ENCODE data around the gene CPXCR1.
"Not testable (repeated sequence)": the region's sequence is repeated elsewhere in the genome, so short reads cannot be mapped to it uniquely, and the experiment has no call there.

The CPXCR1 gene

DNA sequence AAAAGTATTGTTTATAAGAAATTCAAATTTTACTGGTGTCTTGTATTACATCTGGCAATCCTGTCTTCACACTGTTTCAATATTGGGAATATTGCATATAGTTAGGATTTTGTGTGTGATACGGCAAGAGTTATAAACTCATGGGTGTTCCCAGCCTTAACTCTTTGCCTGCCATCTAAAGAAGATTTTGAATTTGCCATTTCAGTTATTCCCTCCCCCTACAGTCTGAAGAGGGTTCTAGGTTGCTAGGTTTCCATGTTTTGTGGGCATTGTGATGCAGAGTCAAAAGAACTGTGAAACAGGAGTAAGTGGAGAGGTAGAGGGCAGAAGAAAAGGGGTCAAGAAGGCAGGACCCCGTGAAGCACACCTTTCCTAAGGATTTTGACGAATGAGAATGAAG is at the start of gene CPXCR1:
Gene CPXCR1, plus strand, starts transcription at position 301 of the 400 bp plus-strand sequence. CDS start 6,190 bp downstream, outside the sequence.
- DNase-seq (ENCODE audit: low read depth in 2 of 2), result no peak

- no peak for DNase-seq (ENCODE audit: low read depth in 2 of 2)
Measured at GRCh38 chrX:88735835-88736234, 11.2 kb upstream of the CPXCR1 start.

- DNase-seq (ENCODE audit: low read depth in 2 of 2), result not testable (repeated sequence)
Measured at GRCh38 chrX:88746215-88746614, 810 bp upstream of the CPXCR1 start.

DNA sequence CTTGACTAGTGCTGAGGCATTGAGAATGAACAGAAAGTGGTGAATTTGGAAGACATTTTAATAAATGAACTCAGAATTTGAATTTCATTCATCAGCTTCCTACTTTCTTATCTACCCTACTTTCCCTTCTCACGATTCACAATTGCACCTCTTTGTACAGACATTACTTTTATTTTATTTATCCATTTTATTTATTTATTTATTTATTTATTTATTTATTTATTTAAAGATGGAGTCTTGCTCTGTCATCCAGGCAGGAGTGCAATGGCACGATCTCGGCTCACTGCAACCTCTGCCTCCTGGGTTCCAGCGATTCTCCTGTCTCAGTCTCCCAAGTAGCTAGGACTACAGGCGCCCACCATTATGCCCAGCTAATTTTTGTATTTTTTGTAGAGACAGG is 5.3 kb downstream of the CPXCR1 start:
- not testable (repeated sequence) for DNase-seq (ENCODE audit: low read depth in 2 of 2)

DNA sequence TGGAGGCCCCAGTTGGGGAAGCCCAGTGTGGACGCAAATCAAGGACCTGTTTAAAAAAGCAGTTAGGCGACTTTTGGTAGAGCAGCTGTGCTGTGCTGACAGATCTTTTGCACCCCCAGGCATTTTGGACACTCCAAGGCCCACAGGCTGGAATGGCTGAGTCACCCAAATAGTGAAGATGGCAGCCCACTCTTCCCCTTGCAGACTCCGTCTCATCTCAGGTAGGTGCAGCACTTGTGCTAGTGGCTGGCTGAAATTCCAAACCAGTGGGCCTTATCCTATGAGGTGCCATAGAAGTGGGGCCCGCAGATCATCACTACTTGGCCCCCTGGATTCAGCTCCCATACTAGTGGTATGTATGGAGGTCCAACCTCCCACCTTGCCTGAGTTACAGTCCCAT is 42.8 kb downstream of the CPXCR1 start:
- DNase-seq (ENCODE audit: low read depth in 2 of 2), result no peak

All from stimulated activated CD8-positive, alpha-beta memory T cell treated with anti-CD3 and anti-CD28 coated beads, Interleukin-7, amount 100 ng/mL, for 4 hours (primary cell).